AG09319 (cell line): Measurements from ENCODE around the gene FBRS.

Source experiments
- DNase-seq: peaks from one replicate; pipeline ENCODE4 v3.0.0-alpha.2; 2010; ENCODE audit warnings: low read depth; ENCODE audit errors: extremely low read depth
- TF ChIP-seq, protein P1 (sequence below): IDR thresholded peaks from 2 replicates; pipeline ENCODE4 v1.5.1; 2011; ENCODE audit warnings: low read depth, mild to moderate bottlenecking, inconsistent platforms, low read length, moderate library complexity

Gene FBRS

DNA sequence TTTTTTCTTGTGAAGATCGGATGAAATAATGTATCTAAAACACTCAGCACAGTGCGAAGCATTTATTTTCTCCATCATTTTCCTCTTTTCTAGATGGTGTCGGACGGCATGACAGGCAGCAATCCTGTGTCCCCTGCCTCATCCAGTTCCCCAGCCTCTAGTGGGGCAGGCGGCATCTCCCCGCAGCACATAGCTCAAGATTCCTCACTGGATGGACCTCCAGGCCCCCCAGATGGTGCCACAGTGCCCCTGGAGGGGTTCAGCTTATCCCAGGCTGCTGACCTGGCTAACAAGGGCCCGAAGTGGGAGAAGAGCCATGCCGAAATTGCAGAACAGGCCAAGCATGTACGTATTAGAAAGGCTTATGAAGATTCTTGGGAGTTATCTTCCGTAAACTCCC, 45.7 kb downstream of the FBRS start:
- no peak for DNase-seq
- TF ChIP-seq, protein P1, sequence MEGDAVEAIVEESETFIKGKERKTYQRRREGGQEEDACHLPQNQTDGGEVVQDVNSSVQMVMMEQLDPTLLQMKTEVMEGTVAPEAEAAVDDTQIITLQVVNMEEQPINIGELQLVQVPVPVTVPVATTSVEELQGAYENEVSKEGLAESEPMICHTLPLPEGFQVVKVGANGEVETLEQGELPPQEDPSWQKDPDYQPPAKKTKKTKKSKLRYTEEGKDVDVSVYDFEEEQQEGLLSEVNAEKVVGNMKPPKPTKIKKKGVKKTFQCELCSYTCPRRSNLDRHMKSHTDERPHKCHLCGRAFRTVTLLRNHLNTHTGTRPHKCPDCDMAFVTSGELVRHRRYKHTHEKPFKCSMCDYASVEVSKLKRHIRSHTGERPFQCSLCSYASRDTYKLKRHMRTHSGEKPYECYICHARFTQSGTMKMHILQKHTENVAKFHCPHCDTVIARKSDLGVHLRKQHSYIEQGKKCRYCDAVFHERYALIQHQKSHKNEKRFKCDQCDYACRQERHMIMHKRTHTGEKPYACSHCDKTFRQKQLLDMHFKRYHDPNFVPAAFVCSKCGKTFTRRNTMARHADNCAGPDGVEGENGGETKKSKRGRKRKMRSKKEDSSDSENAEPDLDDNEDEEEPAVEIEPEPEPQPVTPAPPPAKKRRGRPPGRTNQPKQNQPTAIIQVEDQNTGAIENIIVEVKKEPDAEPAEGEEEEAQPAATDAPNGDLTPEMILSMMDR: no peak

- no peak for DNase-seq
- TF ChIP-seq, protein P1: no peak
These were observed 47.8 kb downstream of the FBRS start for GRCh38 chr16:30706046-30706445.

DNA sequence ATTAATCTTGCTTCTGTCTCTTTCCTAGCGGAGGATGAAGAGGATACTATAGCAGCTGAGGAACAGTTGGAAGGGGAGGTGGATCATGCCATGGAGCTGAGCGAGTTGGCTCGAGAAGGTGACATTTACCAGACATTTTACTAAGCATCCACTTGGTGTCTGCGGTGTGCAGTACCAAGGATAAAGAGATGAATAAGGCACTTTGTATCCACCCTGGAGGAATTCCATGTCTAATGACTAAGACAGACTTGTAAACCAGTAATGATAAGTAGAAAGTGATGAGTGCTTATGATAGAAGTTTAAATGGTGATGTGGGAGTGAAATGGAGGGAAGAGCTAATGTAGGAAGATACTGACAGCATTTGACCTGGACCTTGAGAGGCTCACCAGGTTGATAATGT, 52.7 kb downstream of the FBRS start:
- TF ChIP-seq, protein P1: no peak
- no peak for DNase-seq

- TF ChIP-seq, protein P1: no peak
- DNase-seq: no peak
These were observed 53.5 kb downstream of the FBRS start for GRCh38 chr16:30711712-30712111.

GRCh38 chr16:30715750-30716445, 57.7 kb downstream of the FBRS start:
- no peak for DNase-seq

GRCh38 chr16:30720086-30720485, 61.9 kb downstream of the FBRS start:
- TF ChIP-seq, protein P1: no peak

More at GRCh38 chr16:30715750-30716445, 57.7 kb downstream of the FBRS start:
- TF ChIP-seq, protein P1: no peak

More at GRCh38 chr16:30720086-30720485, 61.9 kb downstream of the FBRS start:
- DNase-seq: no peak
